K562 (cell line): ENCODE results near the gene NR1H2. TPM values are rescaled to one million over a fixed set of nuclear protein-coding genes. Genes with fewer than 3 reads are reported as not detected.

Experiments used
- ARID2 ChIP-seq: fragments of 450-650 bp; IDR thresholded peaks from 2 replicates; pipeline ENCODE4 v1.6.1; 2017; ENCODE audit warnings: antibody characterized with exemption, mild to moderate bottlenecking
- BRD9 ChIP-seq: fragments of 450-650 bp; IDR thresholded peaks from 2 replicates; pipeline ENCODE4 v1.6.1; 2018; ENCODE audit warnings: low read depth; ENCODE audit not compliant: partially characterized antibody
- CHCHD3 ChIP-seq: fragments of 250-450 bp; sonication (Bioruptor Pico); IDR thresholded peaks from 2 replicates; pipeline ENCODE4 v2.1.2; 2022; ENCODE audit warnings: mild to moderate bottlenecking
- CHD2 ChIP-seq: IDR thresholded peaks from 2 replicates; pipeline ENCODE4 v1.6.1; 2011; ENCODE audit warnings: low read depth, low read length
- FUS ChIP-seq: fragments of 200-400 bp; formaldehyde crosslinking; optimal IDR thresholded peaks from 2 replicates; pipeline ENCODE3; 2017; ENCODE audit warnings: low read depth, low read length
- HDAC2 ChIP-seq: fragments of 450-650 bp; IDR thresholded peaks from 2 replicates; pipeline ENCODE4 v1.6.1; 2016; ENCODE audit warnings: mild to moderate bottlenecking
- JUND ChIP-seq, 2 experiments: IDR thresholded peaks; 2 replicates in 1 of 2; 3 replicates in 1 of 2; pipeline ENCODE4 v1.6.1; 2011; ENCODE audit warnings: borderline replicate concordance in 2 of 2, low read depth in 2 of 2, low read length in 2 of 2, improper control_type of control experiment in 1 of 2, missing biosample characterization in 1 of 2, missing genetic modification characterization in 1 of 2, missing genetic modification reagents in 1 of 2
- MIER1 ChIP-seq: fragments of 450-650 bp; IDR thresholded peaks from 2 replicates; pipeline ENCODE4 v1.6.1; 2016; ENCODE audit warnings: antibody characterized with exemption, mild to moderate bottlenecking, low read depth
- SRSF7 ChIP-seq: fragments of 200-400 bp; formaldehyde crosslinking; optimal IDR thresholded peaks from 2 replicates; pipeline ENCODE3; 2017; ENCODE audit warnings: mild to moderate bottlenecking, low read depth, low read length
- STAG1 ChIP-seq: sonication (generic); formaldehyde crosslinking; IDR thresholded peaks from 2 replicates; pipeline ENCODE4 v1.5.0; 2020; ENCODE audit warnings: missing genetic modification reagents, borderline replicate concordance
- TCF3 ChIP-seq: sonication (generic); formaldehyde crosslinking; IDR thresholded peaks from 2 replicates; pipeline ENCODE4 v1.4.0; 2020; ENCODE audit warnings: mild to moderate bottlenecking, missing genetic modification reagents
- TCF7 ChIP-seq: sonication (generic); IDR thresholded peaks from 2 replicates; pipeline ENCODE4 v1.6.1; 2016; ENCODE audit warnings: antibody characterized with exemption, borderline replicate concordance
- TCF7L2 ChIP-seq: fragments of 150-350 bp; IDR thresholded peaks from 2 replicates; pipeline ENCODE4 v1.6.1; 2016; ENCODE audit warnings: low read depth, mild to moderate bottlenecking, low read length, moderate library complexity
- ZKSCAN3 ChIP-seq: fragments of 250-450 bp; sonication (Bioruptor Pico); IDR thresholded peaks from 2 replicates; pipeline ENCODE4 v1.4.0; 2020
- ZNF134 ChIP-seq: fragments of 250-450 bp; sonication (Bioruptor Pico); conservative IDR thresholded peaks from 2 replicates; pipeline ENCODE4 v1.4.0; 2020
- polyA plus RNA-seq, 8 experiments: library from polyadenylated mRNA; depleted of rRNA in 4 of 8; stranded (reverse) in 5 of 8; unstranded in 3 of 8; fragments of >200 nt; fragmentation: Nextera tagmentation in 2 of 8; fragmentation: Illumina TruSeq in 1 of 8; extraction: Ambion mirVana in 2 of 8; extraction: Trizol in 1 of 8; gene quantifications; 2 replicates each; pipeline versions ENCODE4 v1.2.1 to v1.2.3, GENCODE V29; 2011 to 2014; ENCODE audit warnings: inconsistent platforms in 1 of 8, missing spikeins in 1 of 8
- total RNA-seq, 7 experiments: library from RNA; depleted of rRNA in 6 of 7; stranded (reverse); fragments of >200 nt in 6 of 7; fragmentation: Illumina TruSeq in 2 of 7; extraction: Trizol in 2 of 7; gene quantifications; 2 replicates each; pipeline versions ENCODE4 v1.2.1 to v1.2.3, GENCODE V29; 2011 to 2021; ENCODE audit warnings: low replicate concordance in 1 of 7
- TF ChIP-seq, protein P1 (sequence below), 2 experiments: fragments of 450-650 bp; IDR thresholded peaks; 2 replicates each; pipeline ENCODE4 v1.6.1; 2016
- TF ChIP-seq, protein P2 (sequence below): fragments of 450-650 bp; formaldehyde crosslinking; IDR thresholded peaks from 2 replicates; pipeline ENCODE4 v1.4.0; 2022; ENCODE audit warnings: missing genetic modification characterization
- TF ChIP-seq, protein P3 (sequence below): sonication (generic); formaldehyde crosslinking; IDR thresholded peaks from 2 replicates; pipeline ENCODE4 v1.8.0; 2022; ENCODE audit warnings: mild to moderate bottlenecking, missing genetic modification reagents
- TF ChIP-seq, protein P4 (sequence below): fragments of 450-650 bp; IDR thresholded peaks from 2 replicates; pipeline ENCODE4 v1.6.1; 2017; ENCODE audit warnings: antibody characterized with exemption, mild to moderate bottlenecking

NR1H2 gene
- total and polyA plus RNA-seq, 9 of the 15 experiments (the other 6 are each of a cell fraction or from before 2014, with no cell fraction given) = 0.11 to 73.8 (median 24.0) TPM

DNA sequence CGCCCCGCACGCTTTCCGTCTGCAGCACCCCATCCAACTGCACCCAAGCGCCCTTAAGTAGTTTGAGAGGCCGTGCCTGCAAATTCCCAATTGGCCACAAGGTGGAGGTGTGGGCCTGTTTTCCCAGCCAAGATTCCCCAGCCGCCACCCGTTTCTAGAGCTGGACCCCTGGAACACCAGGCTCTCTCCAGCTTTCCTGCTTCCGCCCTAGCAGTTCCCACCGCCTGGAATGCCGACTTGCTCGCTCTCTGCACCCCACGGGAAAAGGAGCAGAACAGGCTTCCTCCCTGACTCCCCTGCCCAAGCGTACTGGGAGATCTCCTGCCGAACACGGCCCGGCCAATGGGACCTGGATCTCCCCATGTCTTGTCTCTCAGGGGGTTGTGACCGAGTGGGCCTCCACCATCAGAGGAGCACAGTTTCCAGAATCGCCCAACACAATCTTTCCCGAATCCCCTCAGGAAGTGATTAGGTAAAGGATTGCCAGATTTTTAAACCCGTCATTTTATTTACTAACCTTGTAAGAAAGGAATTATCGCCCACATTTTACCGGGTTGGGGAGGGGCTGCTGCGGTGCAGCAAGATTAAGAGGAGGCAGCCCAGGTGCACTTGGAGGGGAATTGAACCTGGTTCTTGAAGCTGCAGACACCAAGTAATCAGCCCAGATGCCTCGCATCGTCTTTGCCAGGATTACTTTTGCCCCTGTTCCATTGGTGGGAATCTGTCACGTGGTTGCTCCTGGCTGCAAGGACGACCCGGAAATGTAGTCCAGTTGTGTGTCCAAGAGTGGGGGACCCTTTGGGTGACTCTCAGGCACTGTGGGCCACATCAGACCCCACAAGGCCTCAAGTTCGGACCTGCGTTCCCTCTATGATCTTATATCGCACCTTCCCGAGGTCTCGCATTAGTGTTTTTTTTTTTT is 7.3 kb upstream of the NR1H2 start (continued):
- TF ChIP-seq SRSF7 (no peak), ZKSCAN3 (CRISPR knock-in tag) (no peak), JUND (IDR thresholded peaks at IDR 0.05; ENCODE audit: borderline replicate concordance, low read depth, low read length) (peak; percentile 11; the same call in 1 of the 2 replicates), JUND (tag; IDR thresholded peaks at IDR 0.05; ENCODE audit: borderline replicate concordance, low read depth, low read length) (no peak; the same call in 1 of the 3 replicates), TCF3 (CRISPR knock-in tag) (no peak), BRD9 (peak; percentile 96), TCF7 (no peak), MIER1 (no peak), CHD2 (no peak), HDAC2 (no peak; the same call in 1 of the 2 replicates), CHCHD3 (CRISPR knock-in tag) (no peak), FUS (no peak), ARID2 (peak; percentile 37; the same call in 1 of the 2 replicates), TCF7L2 (no peak), STAG1 (CRISPR knock-in tag) (peak; percentile 67), ZNF134 (CRISPR knock-in tag) (no peak)
- TF ChIP-seq, protein P1, sequence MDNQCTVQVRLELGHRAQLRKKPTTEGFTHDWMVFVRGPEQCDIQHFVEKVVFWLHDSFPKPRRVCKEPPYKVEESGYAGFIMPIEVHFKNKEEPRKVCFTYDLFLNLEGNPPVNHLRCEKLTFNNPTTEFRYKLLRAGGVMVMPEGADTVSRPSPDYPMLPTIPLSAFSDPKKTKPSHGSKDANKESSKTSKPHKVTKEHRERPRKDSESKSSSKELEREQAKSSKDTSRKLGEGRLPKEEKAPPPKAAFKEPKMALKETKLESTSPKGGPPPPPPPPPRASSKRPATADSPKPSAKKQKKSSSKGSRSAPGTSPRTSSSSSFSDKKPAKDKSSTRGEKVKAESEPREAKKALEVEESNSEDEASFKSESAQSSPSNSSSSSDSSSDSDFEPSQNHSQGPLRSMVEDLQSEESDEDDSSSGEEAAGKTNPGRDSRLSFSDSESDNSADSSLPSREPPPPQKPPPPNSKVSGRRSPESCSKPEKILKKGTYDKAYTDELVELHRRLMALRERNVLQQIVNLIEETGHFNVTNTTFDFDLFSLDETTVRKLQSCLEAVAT (IDR thresholded peaks at IDR 0.05) = no peak
- TF ChIP-seq, protein P2, sequence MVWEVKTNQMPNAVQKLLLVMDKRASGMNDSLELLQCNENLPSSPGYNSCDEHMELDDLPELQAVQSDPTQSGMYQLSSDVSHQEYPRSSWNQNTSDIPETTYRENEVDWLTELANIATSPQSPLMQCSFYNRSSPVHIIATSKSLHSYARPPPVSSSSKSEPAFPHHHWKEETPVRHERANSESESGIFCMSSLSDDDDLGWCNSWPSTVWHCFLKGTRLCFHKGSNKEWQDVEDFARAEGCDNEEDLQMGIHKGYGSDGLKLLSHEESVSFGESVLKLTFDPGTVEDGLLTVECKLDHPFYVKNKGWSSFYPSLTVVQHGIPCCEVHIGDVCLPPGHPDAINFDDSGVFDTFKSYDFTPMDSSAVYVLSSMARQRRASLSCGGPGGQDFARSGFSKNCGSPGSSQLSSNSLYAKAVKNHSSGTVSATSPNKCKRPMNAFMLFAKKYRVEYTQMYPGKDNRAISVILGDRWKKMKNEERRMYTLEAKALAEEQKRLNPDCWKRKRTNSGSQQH (CRISPR knock-in tag) = no peak
- TF ChIP-seq, protein P3, sequence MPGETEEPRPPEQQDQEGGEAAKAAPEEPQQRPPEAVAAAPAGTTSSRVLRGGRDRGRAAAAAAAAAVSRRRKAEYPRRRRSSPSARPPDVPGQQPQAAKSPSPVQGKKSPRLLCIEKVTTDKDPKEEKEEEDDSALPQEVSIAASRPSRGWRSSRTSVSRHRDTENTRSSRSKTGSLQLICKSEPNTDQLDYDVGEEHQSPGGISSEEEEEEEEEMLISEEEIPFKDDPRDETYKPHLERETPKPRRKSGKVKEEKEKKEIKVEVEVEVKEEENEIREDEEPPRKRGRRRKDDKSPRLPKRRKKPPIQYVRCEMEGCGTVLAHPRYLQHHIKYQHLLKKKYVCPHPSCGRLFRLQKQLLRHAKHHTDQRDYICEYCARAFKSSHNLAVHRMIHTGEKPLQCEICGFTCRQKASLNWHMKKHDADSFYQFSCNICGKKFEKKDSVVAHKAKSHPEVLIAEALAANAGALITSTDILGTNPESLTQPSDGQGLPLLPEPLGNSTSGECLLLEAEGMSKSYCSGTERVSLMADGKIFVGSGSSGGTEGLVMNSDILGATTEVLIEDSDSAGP (CRISPR knock-in tag) = no peak
- TF ChIP-seq, protein P4, sequence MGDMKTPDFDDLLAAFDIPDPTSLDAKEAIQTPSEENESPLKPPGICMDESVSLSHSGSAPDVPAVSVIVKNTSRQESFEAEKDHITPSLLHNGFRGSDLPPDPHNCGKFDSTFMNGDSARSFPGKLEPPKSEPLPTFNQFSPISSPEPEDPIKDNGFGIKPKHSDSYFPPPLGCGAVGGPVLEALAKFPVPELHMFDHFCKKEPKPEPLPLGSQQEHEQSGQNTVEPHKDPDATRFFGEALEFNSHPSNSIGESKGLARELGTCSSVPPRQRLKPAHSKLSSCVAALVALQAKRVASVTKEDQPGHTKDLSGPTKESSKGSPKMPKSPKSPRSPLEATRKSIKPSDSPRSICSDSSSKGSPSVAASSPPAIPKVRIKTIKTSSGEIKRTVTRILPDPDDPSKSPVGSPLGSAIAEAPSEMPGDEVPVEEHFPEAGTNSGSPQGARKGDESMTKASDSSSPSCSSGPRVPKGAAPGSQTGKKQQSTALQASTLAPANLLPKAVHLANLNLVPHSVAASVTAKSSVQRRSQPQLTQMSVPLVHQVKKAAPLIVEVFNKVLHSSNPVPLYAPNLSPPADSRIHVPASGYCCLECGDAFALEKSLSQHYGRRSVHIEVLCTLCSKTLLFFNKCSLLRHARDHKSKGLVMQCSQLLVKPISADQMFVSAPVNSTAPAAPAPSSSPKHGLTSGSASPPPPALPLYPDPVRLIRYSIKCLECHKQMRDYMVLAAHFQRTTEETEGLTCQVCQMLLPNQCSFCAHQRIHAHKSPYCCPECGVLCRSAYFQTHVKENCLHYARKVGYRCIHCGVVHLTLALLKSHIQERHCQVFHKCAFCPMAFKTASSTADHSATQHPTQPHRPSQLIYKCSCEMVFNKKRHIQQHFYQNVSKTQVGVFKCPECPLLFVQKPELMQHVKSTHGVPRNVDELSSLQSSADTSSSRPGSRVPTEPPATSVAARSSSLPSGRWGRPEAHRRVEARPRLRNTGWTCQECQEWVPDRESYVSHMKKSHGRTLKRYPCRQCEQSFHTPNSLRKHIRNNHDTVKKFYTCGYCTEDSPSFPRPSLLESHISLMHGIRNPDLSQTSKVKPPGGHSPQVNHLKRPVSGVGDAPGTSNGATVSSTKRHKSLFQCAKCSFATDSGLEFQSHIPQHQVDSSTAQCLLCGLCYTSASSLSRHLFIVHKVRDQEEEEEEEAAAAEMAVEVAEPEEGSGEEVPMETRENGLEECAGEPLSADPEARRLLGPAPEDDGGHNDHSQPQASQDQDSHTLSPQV = 0 out of 2 replicates have a peak, but pooled peaks have one; percentile 52
